ENCODE data around the gene UNG. TPM values are rescaled to one million over a fixed set of nuclear protein-coding genes. Genes with fewer than 3 reads are reported as not detected.

Gene UNG
- polyA plus RNA-seq, 1 of the 3 experiments (the other 2 are of a cell fraction) = 33.2 TPM

GRCh38 chr12:109134186-109134917 is 37.0 kb downstream of the UNG start:
- CTCF ChIA-PET = interaction anchor here (0.7 to 1.8 kb wide), 6 partner anchors 9 to 260 kb away, joined by 3 to 9 read pairs (median 4); partner anchors contain the start of gene ACACB
- H3F3A ChIP-seq (replicated peaks; ENCODE audit: insufficient read depth) = no peaks in the 10 kb centered on the region
- POLR2A ChIA-PET = no interaction called here
- no peak overlapping the region for H3K4me2 ChIP-seq
- H3K27me3 ChIP-seq (ENCODE audit: insufficient read depth) = no peaks in the 10 kb centered on the region
- peaks cover 0 to 7% of the 10 kb centered on the region in 2 experiments; a peak in 1 of 4 replicates for H3K4me1 ChIP-seq (ENCODE audit: control insufficient read depth in 1 of 2, insufficient read depth in 2 of 2, low read depth in 1 of 2, low read length in 1 of 2)
- DNase-seq = peak; percentile 60
- H2AFZ ChIP-seq (ENCODE audit: low read depth) = no peak overlapping the region
- H3K79me2 ChIP-seq (ENCODE audit: insufficient read depth) = no peaks in the 10 kb centered on the region
- no peaks in the 10 kb centered on the region for H3K9me2 ChIP-seq
- TF ChIP-seq CTCF (IDR thresholded peaks at IDR 0.05) (peak; percentile 60), NFIC (IDR thresholded peaks at IDR 0.05; ENCODE audit: borderline replicate concordance) (no peak), GATA2 (CRISPR knock-in tag; IDR thresholded peaks at IDR 0.05) (no peak), RAD21 (IDR thresholded peaks at IDR 0.05; ENCODE audit: low read length) (peak; percentile 37), SMC3 (IDR thresholded peaks at IDR 0.05; ENCODE audit: low read depth, low read length) (peak; percentile 40)
- H4K20me1 ChIP-seq (ENCODE audit: insufficient read depth) = no peaks in the 10 kb centered on the region
- WGBS (ENCODE audit: low lambda C conversion rate) = 56% methylated on average over 4 of the region's 6 CpGs
- H3K36me3 ChIP-seq (replicated peaks in 1 of 2; ENCODE audit: control insufficient read depth in 1 of 2, insufficient read depth in 2 of 2, low read length in 1 of 2) = no peaks in the 10 kb centered on the region
- H3K27ac ChIP-seq (ENCODE audit: low read depth in 2 of 2, low read length in 1 of 2) = no peak overlapping the region
- no peak overlapping the region for H3K9ac ChIP-seq
- H3K9me3 ChIP-seq = no peaks in the 10 kb centered on the region
- H3K4me3 ChIP-seq (ENCODE audit: low read depth in 2 of 2, low read length in 1 of 2) = no peak overlapping the region

- ChIA-PET POLR2A (no interaction called here), CTCF (interaction anchor here (1.4 kb wide), 1 partner anchor 248 kb away, joined by 6 read pairs; no protein-coding TSS in a partner anchor)
- no peaks in the 10 kb centered on the region for H3K79me2 ChIP-seq (ENCODE audit: insufficient read depth)
- no peak overlapping the region for H3K9ac ChIP-seq
- H3K9me2 ChIP-seq = no peaks in the 10 kb centered on the region
- H3K4me1 ChIP-seq (ENCODE audit: control insufficient read depth in 1 of 2, insufficient read depth in 2 of 2, low read depth in 1 of 2, low read length in 1 of 2) = no peaks in the 10 kb centered on the region
- no peak for TF ChIP-seq FOXM1 (IDR thresholded peaks at IDR 0.05; ENCODE audit: low read depth)
- no peak for TF ChIP-seq FOSL2 (IDR thresholded peaks at IDR 0.05; ENCODE audit: borderline replicate concordance, low read depth)
- TF ChIP-seq POLR2AphosphoS5 (IDR thresholded peaks at IDR 0.05; ENCODE audit: low read depth, low read length) = no peak
- no peak for TF ChIP-seq MEF2A (IDR thresholded peaks at IDR 0.05; ENCODE audit: borderline replicate concordance, low read depth)
- TF ChIP-seq GABPA (IDR thresholded peaks at IDR 0.05; ENCODE audit: low read depth) = no peak
- no peaks in the 10 kb centered on the region for H3F3A ChIP-seq (replicated peaks; ENCODE audit: insufficient read depth)
- no peaks in the 10 kb centered on the region for H3K9me3 ChIP-seq
- H4K20me1 ChIP-seq (ENCODE audit: insufficient read depth) = no peaks in the 10 kb centered on the region
- WGBS (ENCODE audit: low lambda C conversion rate) = 97% methylated on average over 2 of the region's 2 CpGs
- no peak overlapping the region for H3K27ac ChIP-seq (ENCODE audit: low read depth in 2 of 2, low read length in 1 of 2)
- no peak overlapping the region for H3K4me3 ChIP-seq (ENCODE audit: low read depth in 2 of 2, low read length in 1 of 2)
- H3K36me3 ChIP-seq (replicated peaks in 1 of 2; ENCODE audit: control insufficient read depth in 1 of 2, insufficient read depth in 2 of 2, low read length in 1 of 2) = no peaks in the 10 kb centered on the region
- DNase-seq = no peak
- H2AFZ ChIP-seq (ENCODE audit: low read depth) = no peak overlapping the region
- H3K4me2 ChIP-seq = no peak overlapping the region
- no peaks in the 10 kb centered on the region for H3K27me3 ChIP-seq (ENCODE audit: insufficient read depth)
These were observed 39.7 kb downstream of the UNG start for GRCh38 chr12:109137055-109137454.

Measured in SK-N-SH (cell line).